Measurements from ENCODE around the gene TPP2. TPM values are rescaled to one million over a fixed set of nuclear protein-coding genes. Genes with fewer than 3 reads are reported as not detected.

The TPP2 gene
- polyA plus RNA-seq, 1 donor (not counting 4 experiments of a cell fraction or from before 2014, with no cell fraction given) = 41.2 TPM

DNA sequence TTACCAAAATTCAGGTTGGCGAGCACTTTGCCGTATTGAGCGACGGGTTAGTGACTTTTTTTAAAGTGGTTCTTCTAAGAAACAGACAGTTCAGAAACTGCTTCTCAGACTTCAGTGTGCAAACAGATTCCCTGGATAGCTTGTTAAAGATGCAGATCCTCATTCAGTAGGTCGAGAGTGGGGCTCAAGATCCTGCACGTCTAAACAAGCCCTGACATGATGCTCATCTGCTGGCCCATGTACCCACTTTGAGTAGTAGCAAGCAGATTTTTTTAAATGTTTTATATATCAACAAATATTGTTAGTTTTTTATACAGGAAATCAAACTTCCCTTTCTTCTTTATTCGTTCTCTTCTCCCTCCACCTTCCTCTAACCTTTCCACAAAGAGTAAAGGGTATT lies 90.7 kb downstream of the TPP2 start:
- peak; percentile 46 for DNase-seq (ENCODE audit: low read depth, low spot score)
- peak; percentile 55 for FAIRE-seq

DNA sequence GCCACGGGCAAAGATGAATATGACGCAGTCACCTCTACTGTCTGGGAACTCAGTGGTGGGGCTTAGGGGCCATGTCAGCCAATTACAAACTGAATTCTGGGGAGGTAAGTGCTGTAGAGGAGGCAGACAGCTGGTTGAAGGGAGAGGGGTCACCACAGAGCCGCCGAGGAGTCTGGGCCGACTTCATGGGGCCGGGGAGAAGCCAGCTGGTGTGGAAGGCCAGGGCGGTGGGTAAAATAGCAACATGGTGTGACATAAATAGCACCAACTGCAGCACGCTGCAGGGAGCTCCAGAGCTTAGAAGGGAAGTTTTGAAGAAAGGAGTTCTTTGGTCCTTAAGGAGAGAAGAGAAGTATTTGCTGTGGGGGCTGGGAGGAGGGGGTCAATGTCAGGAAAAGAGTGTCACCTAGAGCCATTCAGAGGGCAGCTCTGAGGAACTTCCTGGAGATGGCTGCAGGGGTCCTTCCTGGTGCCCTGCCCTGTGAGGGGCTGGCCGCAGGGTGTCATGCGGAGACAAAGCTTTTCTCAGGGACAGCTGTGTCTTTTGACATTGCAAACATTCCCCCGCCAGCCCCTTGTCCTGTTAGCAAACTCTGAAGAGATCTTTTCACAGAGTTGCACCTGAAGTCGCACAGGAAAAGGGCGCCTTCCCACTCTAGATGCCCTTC lies 91.7 kb downstream of the TPP2 start:
- Histone ChIP-seq H4K20me1 (ENCODE audit: control insufficient read depth, extremely low read depth, insufficient read depth, low read length) (no peaks in the 10 kb centered on the region), H3K9me3 (ENCODE audit: control insufficient read depth, low read depth, low read length) (no peaks in the 10 kb centered on the region), H3K27ac (ENCODE audit: control insufficient read depth, insufficient read depth, low read length) (no peak overlapping the region), H3K9ac (ENCODE audit: control insufficient read depth, extremely low read depth, insufficient read depth, low read length) (no peak overlapping the region), H2AFZ (ENCODE audit: control insufficient read depth, low read length) (no peak overlapping the region), H3K36me3 (ENCODE audit: control insufficient read depth in 2 of 2, extremely low read depth in 1 of 2, insufficient read depth in 2 of 2, low read length in 2 of 2) (no peaks in the 10 kb centered on the region), H3K79me2 (ENCODE audit: control insufficient read depth, insufficient read depth, low read length) (no peaks in the 10 kb centered on the region), H3K9me1 (ENCODE audit: control insufficient read depth, extremely low read depth, insufficient read depth, low read length) (no peaks in the 10 kb centered on the region), H3K4me3 (ENCODE audit: control insufficient read depth in 2 of 3, extremely low read depth in 1 of 3, insufficient read depth in 2 of 3, low read depth in 1 of 3, low read length in 3 of 3) (no peak overlapping the region), H3K27me3 (ENCODE audit: control insufficient read depth, extremely low read depth, insufficient read depth, low read length) (peaks cover 3% of the 10 kb centered on the region), H3K4me2 (ENCODE audit: control insufficient read depth, extremely low read depth, insufficient read depth, low read depth, low read length) (no peak overlapping the region), H3K4me1 (ENCODE audit: control insufficient read depth, extremely low read depth, insufficient read depth, low read length) (peaks cover 8% of the 10 kb centered on the region)
- DNase-seq (ENCODE audit: low read depth, low spot score) (no peak), FAIRE-seq (no peak)
- TF ChIP-seq, protein P1, sequence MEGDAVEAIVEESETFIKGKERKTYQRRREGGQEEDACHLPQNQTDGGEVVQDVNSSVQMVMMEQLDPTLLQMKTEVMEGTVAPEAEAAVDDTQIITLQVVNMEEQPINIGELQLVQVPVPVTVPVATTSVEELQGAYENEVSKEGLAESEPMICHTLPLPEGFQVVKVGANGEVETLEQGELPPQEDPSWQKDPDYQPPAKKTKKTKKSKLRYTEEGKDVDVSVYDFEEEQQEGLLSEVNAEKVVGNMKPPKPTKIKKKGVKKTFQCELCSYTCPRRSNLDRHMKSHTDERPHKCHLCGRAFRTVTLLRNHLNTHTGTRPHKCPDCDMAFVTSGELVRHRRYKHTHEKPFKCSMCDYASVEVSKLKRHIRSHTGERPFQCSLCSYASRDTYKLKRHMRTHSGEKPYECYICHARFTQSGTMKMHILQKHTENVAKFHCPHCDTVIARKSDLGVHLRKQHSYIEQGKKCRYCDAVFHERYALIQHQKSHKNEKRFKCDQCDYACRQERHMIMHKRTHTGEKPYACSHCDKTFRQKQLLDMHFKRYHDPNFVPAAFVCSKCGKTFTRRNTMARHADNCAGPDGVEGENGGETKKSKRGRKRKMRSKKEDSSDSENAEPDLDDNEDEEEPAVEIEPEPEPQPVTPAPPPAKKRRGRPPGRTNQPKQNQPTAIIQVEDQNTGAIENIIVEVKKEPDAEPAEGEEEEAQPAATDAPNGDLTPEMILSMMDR (optimal IDR thresholded peaks at IDR 0.05 in 1 of 3, IDR thresholded peaks at IDR 0.05 in 1 of 3, conservative IDR thresholded peaks at IDR 0.05 in 1 of 3; ENCODE audit: extremely low read depth in 1 of 3, insufficient read depth in 2 of 3, low read length in 3 of 3) = no peak
- TF ChIP-seq EZH2 (IDR thresholded peaks at IDR 0.05; ENCODE audit: low read length) = no peak
- dilution Hi-C loops (cut with MboI; ENCODE audit: extremely low pct_ligation_motif_present, low sequenced_read_pairs) = no loop called here

More for the DNA sequence above, 90.7 kb downstream of the TPP2 start:
- no peaks in the 10 kb centered on the region for H3K27me3 ChIP-seq (ENCODE audit: control insufficient read depth, extremely low read depth, insufficient read depth, low read length)
- H3K27ac ChIP-seq (ENCODE audit: control insufficient read depth, insufficient read depth, low read length) = no peak overlapping the region
- no peak overlapping the region for H3K9ac ChIP-seq (ENCODE audit: control insufficient read depth, extremely low read depth, insufficient read depth, low read length)
- H4K20me1 ChIP-seq (ENCODE audit: control insufficient read depth, extremely low read depth, insufficient read depth, low read length) = no peaks in the 10 kb centered on the region
- dilution Hi-C loops (cut with MboI; ENCODE audit: extremely low pct_ligation_motif_present, low sequenced_read_pairs) = no loop called here
- no peak overlapping the region for H3K4me2 ChIP-seq (ENCODE audit: control insufficient read depth, extremely low read depth, insufficient read depth, low read depth, low read length)
- no peak overlapping the region for H2AFZ ChIP-seq (ENCODE audit: control insufficient read depth, low read length)
- no peaks in the 10 kb centered on the region for H3K9me1 ChIP-seq (ENCODE audit: control insufficient read depth, extremely low read depth, insufficient read depth, low read length)
- no peaks in the 10 kb centered on the region for H3K9me3 ChIP-seq (ENCODE audit: control insufficient read depth, low read depth, low read length)
- H3K79me2 ChIP-seq (ENCODE audit: control insufficient read depth, insufficient read depth, low read length) = no peaks in the 10 kb centered on the region
- TF ChIP-seq EZH2 (IDR thresholded peaks at IDR 0.05; ENCODE audit: low read length) = no peak
- TF ChIP-seq, protein P1 (optimal IDR thresholded peaks at IDR 0.05 in 1 of 3, IDR thresholded peaks at IDR 0.05 in 1 of 3, conservative IDR thresholded peaks at IDR 0.05 in 1 of 3; ENCODE audit: extremely low read depth in 1 of 3, insufficient read depth in 2 of 3, low read length in 3 of 3) = no peak
- H3K4me1 ChIP-seq (ENCODE audit: control insufficient read depth, extremely low read depth, insufficient read depth, low read length) = peaks cover 8% of the 10 kb centered on the region
- no peak overlapping the region for H3K4me3 ChIP-seq (ENCODE audit: control insufficient read depth in 2 of 3, extremely low read depth in 1 of 3, insufficient read depth in 2 of 3, low read depth in 1 of 3, low read length in 3 of 3)
- no peaks in the 10 kb centered on the region for H3K36me3 ChIP-seq (ENCODE audit: control insufficient read depth in 2 of 2, extremely low read depth in 1 of 2, insufficient read depth in 2 of 2, low read length in 2 of 2)
